GM19463 (cell line): Measurements from ENCODE around the gene DCXR.

Source experiments
- ATAC-seq: cut with Tn5 transposase; IDR thresholded peaks from one replicate; pipeline ENCODE4 v1.9.1; 2021; ENCODE audit warnings: mild to moderate bottlenecking, moderate library complexity; ENCODE audit not compliant: unreplicated experiment

The DCXR gene

DNA sequence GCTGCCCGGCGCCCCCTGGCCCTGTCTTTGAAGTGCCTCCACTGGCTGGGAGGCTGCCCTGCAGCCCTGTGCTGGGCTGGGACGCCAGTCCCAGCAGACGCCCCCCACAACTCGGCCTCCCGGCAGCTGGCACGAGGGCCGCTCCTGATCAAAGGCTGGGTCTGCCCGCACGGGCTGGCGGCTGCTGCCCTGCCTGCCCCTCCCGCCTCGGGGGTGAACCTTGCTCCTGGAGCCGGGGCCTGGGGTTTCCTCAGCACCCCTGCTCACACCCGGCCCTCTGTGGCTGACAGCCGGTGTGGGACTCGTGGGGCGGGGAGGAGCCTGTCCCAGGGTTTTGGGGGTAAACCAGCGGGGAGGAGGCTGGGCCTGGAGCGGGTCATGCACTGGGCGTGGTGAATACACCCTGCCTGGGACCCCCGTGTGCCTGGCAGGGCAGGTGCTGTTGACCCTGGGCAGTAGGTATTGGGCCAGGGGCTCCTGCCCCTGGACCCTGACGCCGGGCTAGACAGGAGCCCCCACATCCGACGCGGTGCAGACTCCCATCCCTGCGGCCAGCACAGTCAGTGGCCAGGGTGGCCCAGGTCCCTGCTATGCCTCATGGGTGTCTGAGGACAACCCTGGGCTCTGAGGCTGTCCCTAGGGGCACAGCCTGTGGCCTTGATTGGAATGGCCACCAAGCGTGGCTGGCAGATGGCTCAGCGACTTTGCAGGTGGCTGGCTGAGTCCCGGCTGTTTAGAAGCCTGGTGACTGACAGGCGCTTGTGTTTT is 36.5 kb downstream of the DCXR start:
- no peak for ATAC-seq

DNA sequence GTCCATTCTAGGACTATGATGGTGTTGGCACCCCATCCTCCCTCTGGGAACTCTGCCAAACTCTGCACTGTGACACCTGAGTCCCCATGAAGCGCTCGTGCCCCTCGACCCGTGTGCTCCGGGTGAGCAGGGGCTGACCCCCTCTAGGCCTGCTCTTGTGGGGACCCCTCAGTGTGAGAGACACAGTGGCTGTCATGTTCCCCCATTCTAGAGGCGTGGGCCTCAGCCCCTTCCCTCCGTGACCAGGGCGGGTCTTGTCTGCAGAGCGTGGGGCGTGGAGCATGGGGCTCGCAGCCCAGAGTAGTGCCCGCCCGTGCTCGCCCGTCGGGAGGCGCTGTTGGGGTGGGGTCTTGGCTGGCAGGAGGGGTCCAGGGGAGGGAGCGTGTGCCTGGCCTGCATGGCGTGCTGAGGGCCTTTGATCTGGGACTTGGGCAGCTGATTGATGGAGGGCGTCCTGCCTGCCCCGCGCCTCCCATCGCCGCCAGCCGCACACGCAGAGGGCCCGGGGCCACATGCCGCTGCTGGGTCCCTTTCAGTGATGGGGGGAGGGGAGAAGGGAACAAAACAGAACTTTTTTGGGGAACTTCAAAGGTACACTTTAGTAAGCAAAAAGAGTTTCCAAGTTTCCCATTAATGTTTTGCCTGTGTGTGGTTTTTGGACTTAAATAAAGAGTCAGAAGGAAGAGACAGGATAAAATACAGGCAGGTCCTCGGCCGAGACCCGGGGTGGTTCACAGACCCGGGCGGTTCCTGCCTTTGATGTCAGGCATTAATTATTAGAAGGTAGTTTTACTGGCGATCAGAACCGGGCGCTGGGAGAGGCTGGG is 37.3 kb downstream of the DCXR start:
- ATAC-seq: no peak

DNA sequence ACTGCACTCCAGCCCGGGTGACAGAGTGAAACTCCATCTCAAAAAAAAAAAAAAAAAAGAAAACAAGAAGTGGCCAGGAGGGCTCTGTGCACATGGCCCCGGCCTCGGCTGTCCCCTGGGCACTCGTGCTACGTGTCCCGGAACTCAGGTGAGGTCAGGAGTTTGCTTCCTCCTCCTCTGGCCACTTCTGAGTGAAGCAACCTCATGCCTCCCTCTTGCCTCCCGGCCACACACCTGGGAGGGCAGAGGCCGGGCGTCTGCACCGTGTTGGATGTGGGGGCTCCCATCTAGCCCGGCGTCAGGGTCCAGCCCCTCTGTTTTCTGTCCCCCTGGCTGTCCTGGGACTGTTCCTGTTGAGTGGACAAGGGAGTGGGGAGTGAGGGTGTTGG is 37.9 kb downstream of the DCXR start:
- no peak for ATAC-seq

DNA sequence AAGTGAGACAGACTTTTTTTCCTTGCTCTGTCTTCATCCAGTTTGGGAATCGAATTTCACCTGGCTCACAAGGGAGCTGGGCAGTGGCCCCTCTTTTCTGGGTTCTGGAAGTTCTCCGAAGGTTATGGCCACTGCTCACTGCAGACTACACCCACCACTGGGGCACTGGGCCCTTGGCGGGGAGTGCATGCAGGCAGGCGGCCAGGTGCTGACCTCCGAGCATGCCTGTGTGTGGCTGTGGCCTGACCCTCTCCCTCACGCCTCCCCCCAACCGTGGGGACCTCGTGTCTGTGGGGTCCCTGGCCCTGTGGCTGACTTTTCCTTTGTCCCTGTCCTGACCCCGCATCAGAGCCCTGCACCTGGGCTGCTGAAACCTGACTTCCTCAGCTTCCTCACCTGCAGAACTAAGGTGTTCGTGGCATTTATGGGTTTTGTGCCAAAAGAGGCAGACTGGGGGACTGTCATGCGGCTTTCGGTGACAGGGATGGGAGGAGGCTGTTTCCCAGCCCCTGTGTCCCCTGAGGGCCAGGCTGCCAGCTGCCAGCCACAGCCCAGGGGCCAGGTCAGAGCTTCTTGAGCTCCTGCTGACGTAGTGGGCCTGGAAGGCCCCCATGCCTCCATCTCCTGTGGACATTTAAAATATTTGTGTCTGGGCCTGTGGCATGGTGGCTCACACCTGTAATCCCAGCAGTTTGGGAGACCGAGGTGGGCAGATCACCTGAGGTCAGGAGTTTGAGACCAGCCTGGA is 38.6 kb downstream of the DCXR start:
- ATAC-seq: no peak

DNA sequence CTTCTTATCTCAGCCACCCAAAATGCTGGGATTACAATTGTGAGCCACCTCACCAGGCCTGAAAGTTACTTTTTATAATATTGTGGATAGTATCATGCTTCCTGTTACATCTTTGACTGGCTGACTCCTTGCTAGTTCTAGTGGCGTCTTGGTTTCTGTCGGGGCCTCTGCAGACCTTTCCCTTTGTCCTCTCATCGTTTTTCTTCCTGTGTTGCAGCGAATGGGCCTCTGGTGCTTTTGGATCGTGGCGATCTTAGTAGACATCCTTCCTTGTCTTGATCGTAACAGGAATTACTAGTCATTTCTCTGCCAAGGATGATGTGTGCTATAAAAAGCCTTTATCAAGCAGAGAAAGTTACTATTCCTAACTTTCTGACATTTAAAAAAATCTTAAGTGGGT is 39.3 kb downstream of the DCXR start:
- no peak for ATAC-seq

DNA sequence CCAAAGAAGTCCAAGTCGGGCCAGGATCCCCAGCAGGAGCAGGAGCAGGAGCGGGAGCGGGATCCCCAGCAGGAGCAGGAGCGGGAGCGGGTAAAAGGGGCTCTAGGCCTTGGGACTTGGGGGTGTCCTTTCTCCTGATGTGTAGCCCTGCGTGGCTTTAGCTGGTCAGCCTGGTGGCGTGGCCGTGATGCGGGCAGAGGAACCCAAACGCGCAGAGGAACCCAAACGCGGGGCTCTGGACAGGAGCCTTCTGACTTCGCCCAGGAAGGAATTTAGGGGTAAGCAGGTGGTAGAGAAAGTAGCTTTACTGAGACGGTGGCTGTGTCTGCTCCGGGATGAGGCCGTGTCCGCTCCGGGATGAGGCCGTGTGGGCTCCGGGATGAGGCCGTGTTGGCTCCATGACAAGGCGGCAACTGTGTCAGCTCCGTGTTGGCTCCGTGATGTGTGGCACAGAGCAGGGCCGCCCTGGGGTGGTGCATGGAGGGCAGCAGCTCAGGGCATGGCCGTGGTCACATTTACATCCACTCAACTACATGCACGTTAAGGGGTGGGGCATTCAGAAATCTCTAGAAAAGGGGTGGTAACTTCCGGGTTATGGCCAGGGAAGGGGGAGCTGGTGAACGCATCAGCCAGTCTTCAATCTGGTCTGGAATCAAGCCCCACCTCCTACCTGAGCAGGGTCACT is 40.6 kb downstream of the DCXR start:
- no peak for ATAC-seq

DNA sequence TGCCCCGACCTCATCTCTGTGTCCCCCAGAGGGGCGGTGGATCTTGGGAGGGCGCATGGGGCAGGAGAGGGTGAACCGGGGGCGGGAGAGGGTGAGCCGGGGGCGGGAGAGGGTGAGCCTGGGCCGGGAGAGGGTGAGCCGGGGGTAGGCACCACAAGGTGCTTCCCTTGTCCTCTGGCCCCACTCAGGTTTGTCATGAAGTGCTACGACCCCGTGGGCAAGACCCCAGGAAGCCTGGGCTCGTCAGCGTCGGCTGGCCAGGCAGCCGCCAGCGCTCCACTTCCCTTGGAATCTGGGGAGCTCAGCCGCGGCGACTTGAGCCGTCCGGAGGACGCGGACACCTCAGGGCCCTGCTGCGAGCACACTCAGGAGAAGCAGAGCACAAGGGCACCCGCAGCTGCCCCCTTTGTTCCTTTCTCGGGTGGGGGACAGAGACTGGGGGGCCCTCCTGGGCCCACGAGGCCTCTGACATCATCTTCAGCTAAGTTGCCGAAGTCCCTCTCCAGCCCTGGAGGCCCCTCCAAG is 41.2 kb downstream of the DCXR start:
- ATAC-seq: no peak

DNA sequence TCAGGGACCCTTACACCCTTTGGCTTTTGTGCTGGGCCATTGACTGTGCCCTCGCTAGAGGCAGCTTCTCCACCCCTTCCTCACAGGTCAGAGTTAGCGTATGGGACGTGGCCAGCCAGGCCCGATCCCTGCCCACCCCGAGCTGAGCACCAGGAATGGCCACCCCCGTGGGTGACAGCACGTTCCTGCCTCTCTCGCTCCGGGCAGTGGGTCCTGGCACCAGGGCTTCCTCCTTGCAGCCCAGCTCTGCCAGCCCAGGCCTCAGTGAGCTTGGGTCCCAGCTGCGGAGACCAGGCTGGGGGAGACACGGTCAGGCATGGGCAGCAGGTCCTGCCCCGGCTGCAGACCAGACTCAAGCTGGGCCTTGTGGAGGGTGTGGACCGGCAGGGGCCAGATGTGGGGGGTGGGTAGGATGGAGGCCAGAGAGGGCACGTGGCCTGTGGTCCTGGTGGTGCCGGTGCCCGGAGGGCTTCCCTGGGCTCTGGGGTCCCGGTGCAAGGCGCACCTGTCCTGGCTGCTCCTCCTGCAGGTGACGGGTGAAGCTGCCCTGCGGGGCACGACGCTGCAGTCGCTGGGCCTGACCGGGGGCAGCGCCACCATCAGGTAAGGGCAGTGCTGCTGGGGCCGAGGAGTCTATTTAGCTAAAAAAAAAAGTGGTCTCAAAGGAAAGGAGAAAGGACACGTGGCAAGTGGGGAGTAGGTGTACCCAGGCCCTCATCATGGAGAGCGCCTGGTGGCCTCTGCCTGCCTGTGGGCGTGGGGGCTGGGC is 41.9 kb downstream of the DCXR start:
- no peak for ATAC-seq

DNA sequence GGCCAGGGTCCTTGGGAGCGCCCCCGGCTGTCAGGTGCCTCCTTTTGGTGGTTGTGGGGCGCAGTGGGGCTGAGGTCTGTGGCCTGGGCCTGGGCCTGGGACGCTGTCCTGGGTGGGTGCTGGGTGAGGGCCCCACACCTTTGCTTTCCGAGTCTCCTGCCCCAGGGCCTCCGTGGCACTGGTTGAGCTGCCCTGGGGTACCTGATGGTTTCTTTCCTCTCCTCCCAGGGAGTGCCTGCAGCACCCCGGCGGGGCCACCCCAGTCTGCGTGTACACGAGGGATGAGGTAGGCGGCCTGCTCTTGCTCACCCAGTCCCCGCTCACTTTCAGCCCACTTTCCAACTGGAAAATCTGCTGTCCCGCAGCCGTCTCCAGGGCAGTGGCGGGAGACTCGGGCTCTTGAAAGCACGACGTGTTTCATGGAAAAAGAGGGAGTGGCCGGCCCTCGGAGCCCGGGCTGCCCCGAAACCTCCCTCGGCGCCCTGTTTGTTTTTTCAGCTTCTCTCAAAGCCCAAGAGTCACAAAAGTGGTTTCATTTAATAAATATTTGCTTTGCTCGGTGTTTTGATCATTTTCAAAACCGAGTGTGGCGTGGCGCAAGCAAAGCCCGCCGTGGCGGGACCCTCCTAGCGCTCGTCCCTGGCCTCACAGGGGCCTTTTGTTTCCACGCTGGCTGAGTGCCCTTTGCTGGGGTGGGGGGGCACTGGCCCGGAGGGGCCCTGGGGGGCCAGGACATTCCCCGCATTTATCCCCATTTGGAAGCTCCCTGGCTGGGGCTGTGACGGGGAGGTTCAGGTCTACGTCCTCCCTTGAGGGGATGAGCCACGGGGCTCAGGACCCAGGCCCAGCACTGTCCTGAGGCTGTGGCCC is 42.7 kb downstream of the DCXR start:
- ATAC-seq: no peak

DNA sequence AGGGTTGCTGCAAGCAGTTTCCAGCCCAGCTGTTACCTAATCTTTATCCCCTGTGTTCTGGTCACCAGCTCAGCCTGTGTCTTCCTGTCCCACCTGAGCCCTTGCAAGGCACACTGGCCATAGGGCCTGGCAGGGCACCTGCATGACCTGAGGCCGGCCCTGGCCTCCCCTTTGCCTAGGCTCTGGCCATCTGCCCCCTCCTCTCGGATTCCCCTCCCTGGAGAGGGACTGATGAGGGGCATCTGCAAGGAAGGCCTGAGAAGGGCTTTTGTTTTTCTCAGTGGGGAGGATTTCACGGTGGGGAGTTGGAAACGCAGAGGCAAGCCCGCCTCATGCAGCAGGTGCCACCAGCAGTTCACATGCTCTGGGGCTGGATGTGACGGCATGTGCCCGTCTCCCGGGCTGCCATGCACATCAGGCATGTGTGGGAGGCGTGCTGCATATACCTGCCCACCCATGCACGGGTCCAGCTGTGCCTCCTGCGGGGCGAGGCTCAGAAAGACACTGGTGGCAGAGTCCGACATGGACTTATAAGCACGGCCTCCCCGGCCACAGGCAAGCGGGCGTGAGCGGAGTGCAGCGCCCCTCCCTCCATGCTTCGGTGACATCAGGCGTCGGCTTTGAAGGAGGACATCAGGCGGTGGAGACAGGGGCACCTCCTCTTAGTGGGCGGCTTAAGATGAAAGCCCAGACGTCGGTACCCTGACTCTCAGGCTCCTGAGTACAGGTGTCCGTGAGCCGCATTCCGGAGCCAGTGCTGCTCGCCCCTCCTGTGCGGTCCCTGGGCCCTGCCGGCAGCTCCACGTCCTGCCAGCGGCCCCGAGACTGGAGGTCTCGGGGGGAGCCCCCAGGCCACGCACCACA is 43.5 kb downstream of the DCXR start:
- no peak for ATAC-seq

DNA sequence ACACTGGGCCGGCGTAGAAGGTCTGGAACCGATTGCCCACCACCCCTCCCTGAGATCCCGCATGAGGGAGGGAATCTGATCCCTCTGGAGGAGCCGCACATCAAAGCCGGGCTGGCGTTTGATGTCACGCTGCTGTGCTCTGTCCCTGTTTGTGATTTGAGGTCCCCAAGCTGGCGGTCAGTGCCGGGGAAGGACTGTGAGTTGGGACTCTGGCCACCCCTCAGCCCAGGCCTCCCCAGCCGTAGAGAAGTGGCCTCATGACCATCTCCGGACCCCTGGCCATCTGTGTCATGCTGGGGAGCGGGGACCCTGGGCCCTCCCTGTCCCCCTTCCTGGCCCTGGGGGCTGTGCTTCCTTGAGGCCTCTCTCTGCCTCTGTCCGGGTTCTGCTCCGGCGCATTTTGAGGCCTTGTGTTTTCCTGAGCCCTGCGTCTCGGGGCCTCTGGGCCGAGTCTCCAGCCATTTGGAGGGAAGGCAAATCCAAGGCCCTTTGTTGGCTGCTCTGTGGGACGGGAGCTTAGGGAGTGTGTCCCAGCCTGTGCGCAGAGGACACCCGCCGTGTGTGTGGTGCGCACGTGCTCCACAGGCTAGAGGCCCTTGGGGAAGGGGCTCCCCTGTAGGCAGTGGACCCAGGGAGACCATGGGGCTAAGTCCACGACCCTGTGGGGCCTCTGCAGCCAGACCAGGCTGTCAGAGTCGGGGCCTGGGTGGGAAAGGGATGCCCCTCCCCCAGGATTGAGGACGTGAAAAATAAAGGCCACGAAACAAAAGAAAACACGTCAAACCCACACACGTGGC is 45.0 kb downstream of the DCXR start:
- ATAC-seq: no peak

DNA sequence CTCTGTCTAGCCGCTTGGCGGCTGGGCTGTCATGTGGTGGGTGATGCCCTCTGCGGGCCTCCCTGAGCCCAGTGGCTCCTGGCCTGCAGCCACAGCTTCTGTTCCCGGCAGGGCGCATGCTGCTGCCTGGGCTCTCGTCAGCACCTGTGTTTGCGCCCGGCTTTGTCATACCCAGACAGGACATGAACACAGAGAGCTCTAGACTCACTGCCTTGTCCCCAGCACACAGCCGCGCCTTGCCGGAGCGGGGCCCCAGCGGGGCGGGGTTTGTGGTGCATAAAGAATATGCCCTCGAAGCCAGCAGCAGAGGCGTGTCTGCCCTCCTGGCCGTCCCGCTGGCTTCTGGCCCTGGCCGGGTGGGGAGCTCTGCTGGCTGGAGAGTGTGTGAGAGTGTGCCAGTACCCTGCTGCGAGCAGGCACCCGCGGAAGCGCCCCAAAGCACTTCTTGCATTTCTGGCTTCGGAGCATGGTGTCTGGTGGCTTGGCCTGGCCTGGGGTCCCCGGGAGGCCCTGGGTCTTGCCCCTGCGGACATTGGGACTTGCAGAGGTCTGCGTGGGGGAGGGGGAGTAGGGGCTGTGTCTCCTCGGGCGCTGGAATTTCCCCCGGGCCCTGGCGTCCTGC is 45.7 kb downstream of the DCXR start:
- no peak for ATAC-seq

DNA sequence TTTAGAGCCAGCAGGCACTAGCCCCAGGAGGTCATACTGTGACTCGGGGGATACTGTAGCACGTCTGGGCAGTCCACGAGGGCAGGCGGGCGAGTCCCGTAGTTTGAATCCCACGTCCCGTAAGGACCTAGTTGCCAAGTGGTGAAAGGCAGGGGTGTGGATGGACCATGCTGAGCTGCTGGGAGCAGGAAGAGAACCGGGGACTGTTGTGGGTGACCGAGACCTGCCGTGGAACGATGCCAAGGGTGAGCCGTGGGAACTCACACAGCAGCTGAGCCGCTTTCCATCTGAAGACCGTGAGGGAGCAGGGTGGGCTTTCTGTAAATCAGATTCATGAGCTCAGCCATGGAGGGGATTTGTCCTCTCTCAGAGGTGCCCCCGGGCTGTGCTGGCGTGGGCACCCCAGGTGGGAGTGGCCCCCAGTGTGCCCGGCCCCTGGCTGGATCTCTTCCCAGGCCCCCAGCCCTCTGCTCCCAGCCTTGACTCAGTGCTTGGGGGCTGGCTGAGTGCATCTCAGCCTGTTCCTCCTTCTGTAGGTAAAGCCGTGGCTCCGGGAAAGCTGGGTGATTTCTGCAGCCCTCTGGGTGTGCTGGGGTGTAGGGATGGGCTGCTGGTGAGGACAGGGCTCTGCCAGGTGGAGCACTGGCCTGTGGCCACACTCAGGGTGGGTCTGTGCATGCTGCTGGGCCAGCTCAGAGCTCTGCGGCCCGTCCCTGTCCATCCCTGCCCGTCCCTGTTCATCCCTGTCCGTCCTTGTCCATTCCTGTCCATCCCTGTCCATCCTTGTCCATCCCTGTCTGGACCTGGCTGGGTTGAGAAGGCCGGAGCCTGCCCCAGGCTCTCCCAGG is 46.4 kb downstream of the DCXR start:
- no peak for ATAC-seq

DNA sequence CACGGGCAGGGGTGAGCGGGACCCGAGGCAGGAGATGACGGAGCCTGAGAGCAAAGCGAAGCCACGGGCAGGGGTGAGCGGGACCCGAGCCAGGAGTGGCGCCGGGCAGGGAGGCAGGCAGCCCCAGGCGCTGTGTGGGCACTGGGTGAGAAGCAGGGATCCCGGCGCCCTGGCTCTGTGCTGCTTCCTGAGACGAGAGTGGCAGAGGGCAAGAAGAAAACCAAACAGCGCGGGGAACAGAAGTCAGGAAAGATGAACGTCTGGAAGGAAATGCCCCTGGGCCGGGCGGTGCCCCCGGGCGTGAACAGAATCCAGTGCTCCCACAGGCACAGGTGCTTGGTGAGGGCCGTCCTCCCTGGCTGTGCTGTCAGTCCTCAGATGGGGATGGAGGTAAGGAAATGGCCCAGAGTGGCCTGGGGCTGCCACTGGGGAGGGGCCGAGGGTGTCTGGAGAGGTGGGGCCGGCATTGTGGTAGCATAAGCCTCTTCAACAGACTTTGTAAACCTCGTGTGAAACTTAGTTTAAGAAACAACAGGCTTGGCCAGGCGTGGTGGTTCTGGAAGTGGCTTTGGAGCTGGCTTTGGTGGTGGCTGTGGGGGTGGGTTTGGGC is 50.2 kb downstream of the DCXR start:
- ATAC-seq: no peak

DNA sequence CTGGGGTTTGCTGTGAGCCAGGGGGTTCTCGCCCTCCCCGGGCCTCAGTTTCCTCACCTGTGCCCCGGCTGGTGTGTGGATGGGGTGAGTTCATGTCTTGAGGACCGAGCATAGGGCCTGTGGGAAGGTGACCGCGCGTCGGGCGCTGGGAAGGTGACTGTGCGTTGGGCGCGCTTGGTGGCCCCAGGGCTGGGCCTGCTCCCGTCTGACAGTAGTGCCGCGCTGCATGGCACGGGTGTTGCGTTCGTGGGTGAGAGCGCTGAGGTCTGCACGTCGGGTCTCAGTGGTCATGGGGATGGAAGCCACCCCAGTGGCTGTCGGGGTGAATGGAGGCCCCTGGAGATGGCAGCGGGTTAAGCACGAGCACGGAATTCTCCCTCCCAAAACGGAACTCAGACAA is 50.9 kb downstream of the DCXR start:
- ATAC-seq: no peak
